ENCODE data around the gene C1QTNF4. TPM values are rescaled to one million over a fixed set of nuclear protein-coding genes. Genes with fewer than 3 reads are reported as not detected.

Gene C1QTNF4
- total and polyA plus RNA-seq, 9 of the 15 experiments (the other 6 are each of a cell fraction or from before 2014, with no cell fraction given) = not detected

DNA sequence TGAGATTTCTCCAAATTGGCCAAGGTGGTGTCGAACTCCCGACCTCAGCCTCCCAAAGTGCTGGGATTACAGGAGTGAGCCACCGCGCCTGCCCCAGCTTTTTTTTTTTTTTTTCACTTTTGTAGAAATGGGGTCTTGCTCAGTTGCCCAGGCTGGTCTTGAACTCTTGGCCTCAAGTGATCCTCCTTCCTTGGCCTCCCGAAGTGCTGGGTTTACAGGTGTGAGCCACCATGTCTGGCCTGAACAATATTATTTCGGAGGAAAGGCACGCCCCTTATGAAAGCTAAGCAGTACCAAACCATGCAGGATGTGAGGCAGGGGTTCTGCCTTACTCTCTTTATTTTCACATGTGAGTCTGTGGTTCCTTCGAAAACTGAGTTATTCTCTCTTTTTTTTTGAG lies 32.0 kb upstream of the C1QTNF4 start:
- ATAC-seq = no peak
- Histone ChIP-seq H3K9me3 (replicated peaks; ENCODE audit: control insufficient read depth, insufficient read depth, low read depth, low read length) (no peaks in the 10 kb centered on the region), H3K27me3 (ENCODE audit: control insufficient read depth in 2 of 2, insufficient read depth in 2 of 2, low read length in 2 of 2) (no peaks in the 10 kb centered on the region), H3K4me1 (replicated peaks in 1 of 2; ENCODE audit: control insufficient read depth in 2 of 2, insufficient read depth in 2 of 2, low read length in 2 of 2) (no peaks in the 10 kb centered on the region), H4K20me1 (replicated peaks; ENCODE audit: control insufficient read depth, insufficient read depth, low read length) (no peaks in the 10 kb centered on the region), H3K4me2 (ENCODE audit: insufficient read depth, low read length) (no peak overlapping the region), H3K9ac (ENCODE audit: insufficient read depth in 1 of 2, low read depth in 2 of 2, low read length in 2 of 2) (no peak overlapping the region), H3K36me3 (ENCODE audit: control insufficient read depth, insufficient read depth, low read length) (peaks cover 89% of the 10 kb centered on the region), H3K27ac (ENCODE audit: extremely low read depth, low read depth, low read length) (no peak overlapping the region), H3K79me2 (ENCODE audit: control insufficient read depth, insufficient read depth, low read length) (no peaks in the 10 kb centered on the region), H3K9me1 (ENCODE audit: control insufficient read depth, insufficient read depth, low read length) (no peaks in the 10 kb centered on the region), H3K4me3 (no peak overlapping the region), H2AFZ (ENCODE audit: low read depth, low read length) (no peak overlapping the region)
- intact Hi-C loops (cut with micrococcal nuclease) = no loop called here
- in situ Hi-C loops (cut with MboI) = no loop called here
- WGBS (ENCODE audit: insufficient coverage, low coverage, missing lambda C conversion rate) = 76% methylated on average over 6 of the region's 8 CpGs
- no peak for FAIRE-seq
- TSS peak; percentile 9 for BruUV-seq (replicated peaks)
- ChIA-PET CTCF (ENCODE audit: low intra/inter-chr PET ratio) (no interaction called here), POLR2A (interaction anchor here (1.1 kb wide), 1 partner anchor 14 kb away, joined by 7 read pairs; no protein-coding TSS in a partner anchor)
- DNase-seq (ENCODE audit: extremely low read depth in 1 of 4, low spot score in 3 of 4) = no peak
- TF ChIP-seq ZNF121 (CRISPR knock-in tag; conservative IDR thresholded peaks at IDR 0.05) (peak; percentile 81), SPI1 (IDR thresholded peaks at IDR 0.05; ENCODE audit: borderline replicate concordance, low read depth, low read length) (no peak), HEY1 (CRISPR knock-in tag; IDR thresholded peaks at IDR 0.05; ENCODE audit: borderline replicate concordance) (no peak)

DNA sequence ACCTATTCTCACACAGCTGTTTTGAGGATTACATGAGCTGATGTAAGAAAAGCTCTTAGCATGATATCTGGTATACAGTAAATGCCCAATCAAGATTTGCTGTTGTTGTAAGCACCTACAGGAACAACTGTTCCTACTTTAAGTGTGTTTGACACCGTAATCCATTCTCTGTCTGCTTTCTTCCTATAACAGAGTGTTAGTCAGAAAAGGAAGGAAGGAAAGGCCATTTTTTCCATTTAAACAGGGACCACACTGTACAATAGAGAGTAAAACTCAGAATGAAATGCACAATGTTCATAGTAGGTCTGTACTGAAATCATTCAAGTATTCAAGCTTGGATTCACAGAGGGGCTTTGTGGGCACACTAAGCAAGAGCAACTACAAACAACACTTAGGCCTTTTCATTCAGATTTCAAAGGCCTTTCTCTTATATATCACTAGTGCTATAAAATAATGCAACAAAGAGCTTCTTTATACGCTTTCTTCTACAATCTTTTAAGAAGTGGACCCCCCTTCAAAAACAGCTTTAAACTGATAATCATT lies 26.7 kb upstream of the C1QTNF4 start:
- no peak overlapping the region for H3K4me2 ChIP-seq (ENCODE audit: insufficient read depth, low read length)
- H3K4me1 ChIP-seq (replicated peaks in 1 of 2; ENCODE audit: control insufficient read depth in 2 of 2, insufficient read depth in 2 of 2, low read length in 2 of 2) = no peaks in the 10 kb centered on the region
- FAIRE-seq (no peak), ATAC-seq (no peak), DNase-seq (ENCODE audit: extremely low read depth in 1 of 4, low spot score in 3 of 4) (no peak)
- no peaks in the 10 kb centered on the region for H3K27me3 ChIP-seq (ENCODE audit: control insufficient read depth in 2 of 2, insufficient read depth in 2 of 2, low read length in 2 of 2)
- H3K36me3 ChIP-seq (ENCODE audit: control insufficient read depth, insufficient read depth, low read length) = peaks cover 83% of the 10 kb centered on the region
- BruUV-seq (replicated peaks) = no TSS peak
- H3K27ac ChIP-seq (ENCODE audit: extremely low read depth, low read depth, low read length) = no peak overlapping the region
- WGBS (ENCODE audit: insufficient coverage, low coverage, missing lambda C conversion rate) = 100% methylated on average over 2 of the region's 2 CpGs
- no peaks in the 10 kb centered on the region for H3K9me3 ChIP-seq (replicated peaks; ENCODE audit: control insufficient read depth, insufficient read depth, low read depth, low read length)
- ChIA-PET POLR2A (interaction anchor here (0.6 to 1.3 kb wide), 4 partner anchors 8 to 345 kb away, joined by 3 to 4 read pairs (median 3); no protein-coding TSS in a partner anchor), CTCF (ENCODE audit: low intra/inter-chr PET ratio) (no interaction called here)
- no peaks in the 10 kb centered on the region for H4K20me1 ChIP-seq (replicated peaks; ENCODE audit: control insufficient read depth, insufficient read depth, low read length)
- intact Hi-C loops (cut with micrococcal nuclease) = no loop called here
- H3K9ac ChIP-seq (ENCODE audit: insufficient read depth in 1 of 2, low read depth in 2 of 2, low read length in 2 of 2) = no peak overlapping the region
- in situ Hi-C loops (cut with MboI) = no loop called here
- H3K9me1 ChIP-seq (ENCODE audit: control insufficient read depth, insufficient read depth, low read length) = no peaks in the 10 kb centered on the region
- no peak overlapping the region for H3K4me3 ChIP-seq
- H3K79me2 ChIP-seq (ENCODE audit: control insufficient read depth, insufficient read depth, low read length) = no peaks in the 10 kb centered on the region
- no peak overlapping the region for H2AFZ ChIP-seq (ENCODE audit: low read depth, low read length)
- TF ChIP-seq TARDBP (IDR thresholded peaks at IDR 0.05) (no peak), TRIM24 (IDR thresholded peaks at IDR 0.05) (no peak), ZNF830 (CRISPR knock-in tag; IDR thresholded peaks at IDR 0.05) (no peak), TEAD2 (tag; IDR thresholded peaks at IDR 0.05) (no peak), HSF4 (CRISPR knock-in tag; IDR thresholded peaks at IDR 0.05; ENCODE audit: borderline replicate concordance) (no peak), ZNF551 (CRISPR knock-in tag; IDR thresholded peaks at IDR 0.05) (no peak)
- TF ChIP-seq, protein P1, sequence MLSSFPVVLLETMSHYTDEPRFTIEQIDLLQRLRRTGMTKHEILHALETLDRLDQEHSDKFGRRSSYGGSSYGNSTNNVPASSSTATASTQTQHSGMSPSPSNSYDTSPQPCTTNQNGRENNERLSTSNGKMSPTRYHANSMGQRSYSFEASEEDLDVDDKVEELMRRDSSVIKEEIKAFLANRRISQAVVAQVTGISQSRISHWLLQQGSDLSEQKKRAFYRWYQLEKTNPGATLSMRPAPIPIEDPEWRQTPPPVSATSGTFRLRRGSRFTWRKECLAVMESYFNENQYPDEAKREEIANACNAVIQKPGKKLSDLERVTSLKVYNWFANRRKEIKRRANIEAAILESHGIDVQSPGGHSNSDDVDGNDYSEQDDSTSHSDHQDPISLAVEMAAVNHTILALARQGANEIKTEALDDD (IDR thresholded peaks at IDR 0.05) = no peak
- TF ChIP-seq, protein P2, sequence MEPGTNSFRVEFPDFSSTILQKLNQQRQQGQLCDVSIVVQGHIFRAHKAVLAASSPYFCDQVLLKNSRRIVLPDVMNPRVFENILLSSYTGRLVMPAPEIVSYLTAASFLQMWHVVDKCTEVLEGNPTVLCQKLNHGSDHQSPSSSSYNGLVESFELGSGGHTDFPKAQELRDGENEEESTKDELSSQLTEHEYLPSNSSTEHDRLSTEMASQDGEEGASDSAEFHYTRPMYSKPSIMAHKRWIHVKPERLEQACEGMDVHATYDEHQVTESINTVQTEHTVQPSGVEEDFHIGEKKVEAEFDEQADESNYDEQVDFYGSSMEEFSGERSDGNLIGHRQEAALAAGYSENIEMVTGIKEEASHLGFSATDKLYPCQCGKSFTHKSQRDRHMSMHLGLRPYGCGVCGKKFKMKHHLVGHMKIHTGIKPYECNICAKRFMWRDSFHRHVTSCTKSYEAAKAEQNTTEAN (CRISPR knock-in tag; IDR thresholded peaks at IDR 0.05) = no peak
- TF ChIP-seq, protein P3, sequence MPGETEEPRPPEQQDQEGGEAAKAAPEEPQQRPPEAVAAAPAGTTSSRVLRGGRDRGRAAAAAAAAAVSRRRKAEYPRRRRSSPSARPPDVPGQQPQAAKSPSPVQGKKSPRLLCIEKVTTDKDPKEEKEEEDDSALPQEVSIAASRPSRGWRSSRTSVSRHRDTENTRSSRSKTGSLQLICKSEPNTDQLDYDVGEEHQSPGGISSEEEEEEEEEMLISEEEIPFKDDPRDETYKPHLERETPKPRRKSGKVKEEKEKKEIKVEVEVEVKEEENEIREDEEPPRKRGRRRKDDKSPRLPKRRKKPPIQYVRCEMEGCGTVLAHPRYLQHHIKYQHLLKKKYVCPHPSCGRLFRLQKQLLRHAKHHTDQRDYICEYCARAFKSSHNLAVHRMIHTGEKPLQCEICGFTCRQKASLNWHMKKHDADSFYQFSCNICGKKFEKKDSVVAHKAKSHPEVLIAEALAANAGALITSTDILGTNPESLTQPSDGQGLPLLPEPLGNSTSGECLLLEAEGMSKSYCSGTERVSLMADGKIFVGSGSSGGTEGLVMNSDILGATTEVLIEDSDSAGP (CRISPR knock-in tag; IDR thresholded peaks at IDR 0.05) = no peak

Measured in K562 (cell line).